Fibroblast of lung (primary cell): ENCODE data around the gene TENT5C. TPM values are rescaled to one million over a fixed set of nuclear protein-coding genes. Genes with fewer than 3 reads are reported as not detected.

Experiments
- DNase-seq, 2 donors: peaks; one replicate each; pipeline versions ENCODE4 v3.0.0 to v3.0.0-alpha.2; 2010; ENCODE audit warnings: low read depth in 2 of 2
- H2AFZ ChIP-seq: 2 replicates; pipeline ENCODE4 v1.5.1; 2012; ENCODE audit warnings: low read length, control low read depth, inconsistent platforms
- H3K27ac ChIP-seq: 2 replicates; pipeline ENCODE4 v1.5.1; 2011; ENCODE audit warnings: low read length, control low read depth; ENCODE audit not compliant: insufficient read depth
- H3K27me3 ChIP-seq: 2 replicates; pipeline ENCODE4 v1.5.1; 2011; ENCODE audit warnings: mild to moderate bottlenecking, low read length; ENCODE audit not compliant: control insufficient read depth, insufficient read depth
- H3K36me3 ChIP-seq: 2 replicates; pipeline ENCODE4 v1.5.1; 2011; ENCODE audit warnings: low read length; ENCODE audit not compliant: control insufficient read depth, insufficient read depth
- H3K4me1 ChIP-seq: 2 replicates; pipeline ENCODE4 v1.5.1; 2011; ENCODE audit warnings: low read length; ENCODE audit not compliant: control insufficient read depth, insufficient read depth; ENCODE audit errors: extremely low read depth
- H3K4me2 ChIP-seq: 2 replicates; pipeline ENCODE4 v1.5.1; 2011; ENCODE audit warnings: low read length, control low read depth; ENCODE audit not compliant: insufficient read depth; ENCODE audit errors: extremely low read depth
- H3K4me3 ChIP-seq, 4 experiments: fragments of 200-600 bp in 1 of 4; sonication (generic) in 1 of 4; replicated peaks in 1 of 4; 2 replicates each; pipeline ENCODE4 v1.5.1; 2011 to 2016; ENCODE audit warnings: low read length in 4 of 4, low read depth in 3 of 4, mild to moderate bottlenecking in 3 of 4, control low read depth in 2 of 4, inconsistent platforms in 1 of 4, mixed read lengths in 1 of 4; ENCODE audit not compliant: insufficient read depth in 1 of 4; ENCODE audit errors: control extremely low read depth in 1 of 4
- H3K79me2 ChIP-seq: 2 replicates; pipeline ENCODE4 v1.5.1; 2012; ENCODE audit warnings: mild to moderate bottlenecking, low read length, inconsistent platforms; ENCODE audit not compliant: control insufficient read depth, insufficient read depth
- H3K9ac ChIP-seq: 2 replicates; pipeline ENCODE4 v1.5.1; 2011; ENCODE audit warnings: mild to moderate bottlenecking, low read length, control low read depth; ENCODE audit not compliant: insufficient read depth
- H3K9me3 ChIP-seq: 2 replicates; pipeline ENCODE4 v1.5.1; 2012; ENCODE audit warnings: low read depth, low read length; ENCODE audit not compliant: control insufficient read depth, insufficient read depth
- H4K20me1 ChIP-seq: 2 replicates; pipeline ENCODE4 v1.5.1; 2011; ENCODE audit warnings: low read length; ENCODE audit not compliant: control insufficient read depth, insufficient read depth; ENCODE audit errors: extremely low read depth
- EZH2 ChIP-seq: IDR thresholded peaks from 2 replicates; pipeline ENCODE4 v1.5.1; 2012; ENCODE audit warnings: low read length, control low read depth, mild to moderate bottlenecking; ENCODE audit errors: missing control alignments
- polyA plus RNA-seq, 2 donors: library from polyadenylated mRNA; depleted of rRNA in 1 of 2; stranded (reverse) in 1 of 2; unstranded in 1 of 2; fragments of >200 nt; gene quantifications; 2 replicates each; pipeline ENCODE4 v1.2.1, GENCODE V29; 2011 to 2012; ENCODE audit warnings: missing spikeins in 1 of 2
- total RNA-seq: library from RNA; depleted of rRNA; stranded (reverse); fragments of >200 nt; gene quantifications from 2 replicates; pipeline ENCODE4 v1.2.1, GENCODE V29; 2014
- TF ChIP-seq, protein P1 (sequence below), 2 donors: IDR thresholded peaks in 1 of 2; conservative IDR thresholded peaks in 1 of 2; 1 replicate in 1 of 2; 2 replicates in 1 of 2; pipeline ENCODE4 v1.5.1; 2011 to 2012; ENCODE audit warnings: low read length in 2 of 2, control low read depth in 1 of 2, inconsistent platforms in 1 of 2, low read depth in 1 of 2, mild to moderate bottlenecking in 1 of 2

The TENT5C gene
- total and polyA plus RNA-seq, 2 donors (not counting 1 experiment from before 2014, with no cell fraction given): 4.2 to 8.1 TPM

DNA sequence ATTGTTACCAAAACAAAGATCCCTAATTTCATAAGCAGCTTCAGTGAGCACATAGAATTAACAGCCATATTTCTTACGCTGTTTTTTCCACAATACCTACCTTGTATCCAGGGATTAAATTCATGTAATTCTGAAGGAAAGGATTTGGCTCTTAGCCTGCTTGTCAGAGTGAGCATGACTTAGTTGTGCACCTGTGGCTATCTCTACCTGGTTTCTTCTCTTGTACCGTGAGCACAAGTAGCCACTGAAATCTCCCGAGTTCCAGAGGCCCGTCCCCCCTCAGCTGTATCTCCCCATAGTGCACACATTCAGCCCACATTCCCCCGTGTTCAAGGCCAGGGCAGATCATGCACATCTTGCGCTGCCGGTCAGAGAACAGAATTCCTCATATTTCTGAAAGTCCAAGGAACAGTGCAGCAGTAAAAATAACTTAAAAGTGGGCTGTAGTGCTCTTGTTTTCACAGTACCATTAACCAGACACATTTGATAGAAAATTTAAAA is 2.3 kb downstream of the TENT5C start:
- Histone ChIP-seq H3K4me3 (no peak overlapping the region), H3K27me3 (no peaks in the 10 kb centered on the region), H4K20me1 (no peaks in the 10 kb centered on the region), H3K9me3 (no peaks in the 10 kb centered on the region), H3K79me2 (no peaks in the 10 kb centered on the region), H3K4me1 (peaks cover 11% of the 10 kb centered on the region), H2AFZ (no peak overlapping the region), H3K4me2 (peak overlapping the region; percentile 59), H3K36me3 (no peaks in the 10 kb centered on the region), H3K27ac (no peak overlapping the region), H3K9ac (no peak overlapping the region)
- DNase-seq: no peak
- TF ChIP-seq, protein P1, sequence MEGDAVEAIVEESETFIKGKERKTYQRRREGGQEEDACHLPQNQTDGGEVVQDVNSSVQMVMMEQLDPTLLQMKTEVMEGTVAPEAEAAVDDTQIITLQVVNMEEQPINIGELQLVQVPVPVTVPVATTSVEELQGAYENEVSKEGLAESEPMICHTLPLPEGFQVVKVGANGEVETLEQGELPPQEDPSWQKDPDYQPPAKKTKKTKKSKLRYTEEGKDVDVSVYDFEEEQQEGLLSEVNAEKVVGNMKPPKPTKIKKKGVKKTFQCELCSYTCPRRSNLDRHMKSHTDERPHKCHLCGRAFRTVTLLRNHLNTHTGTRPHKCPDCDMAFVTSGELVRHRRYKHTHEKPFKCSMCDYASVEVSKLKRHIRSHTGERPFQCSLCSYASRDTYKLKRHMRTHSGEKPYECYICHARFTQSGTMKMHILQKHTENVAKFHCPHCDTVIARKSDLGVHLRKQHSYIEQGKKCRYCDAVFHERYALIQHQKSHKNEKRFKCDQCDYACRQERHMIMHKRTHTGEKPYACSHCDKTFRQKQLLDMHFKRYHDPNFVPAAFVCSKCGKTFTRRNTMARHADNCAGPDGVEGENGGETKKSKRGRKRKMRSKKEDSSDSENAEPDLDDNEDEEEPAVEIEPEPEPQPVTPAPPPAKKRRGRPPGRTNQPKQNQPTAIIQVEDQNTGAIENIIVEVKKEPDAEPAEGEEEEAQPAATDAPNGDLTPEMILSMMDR (conservative IDR thresholded peaks at IDR 0.05 in 1 of 2, IDR thresholded peaks at IDR 0.05 in 1 of 2; ENCODE audit: low read depth in 1 of 2, low read length in 2 of 2): no peak
- TF ChIP-seq EZH2: no peak

DNA sequence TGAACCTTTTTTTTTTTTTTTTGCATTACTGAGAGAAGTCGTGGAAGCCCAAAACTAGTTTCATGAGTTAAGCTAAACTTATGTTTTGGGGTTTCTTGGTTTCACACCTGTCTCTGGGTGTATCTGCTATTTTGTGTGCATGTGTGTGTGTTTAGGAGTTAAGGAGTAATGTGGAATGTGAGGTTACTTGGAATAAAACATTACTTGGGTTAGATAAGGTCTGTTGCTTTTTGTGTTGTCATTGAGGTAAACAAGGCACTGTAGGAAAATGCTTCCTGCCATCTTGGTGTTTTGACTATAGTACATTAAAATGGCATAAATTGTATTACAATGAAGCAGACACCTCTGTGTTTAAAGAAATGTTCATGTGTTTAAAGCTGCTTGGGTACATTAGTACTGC is 2.9 kb downstream of the TENT5C start:
- Histone ChIP-seq H4K20me1 (no peaks in the 10 kb centered on the region), H3K9me3 (no peaks in the 10 kb centered on the region), H2AFZ (no peak overlapping the region), H3K27me3 (no peaks in the 10 kb centered on the region), H3K36me3 (no peaks in the 10 kb centered on the region), H3K79me2 (no peaks in the 10 kb centered on the region), H3K4me1 (peaks cover 14% of the 10 kb centered on the region), H3K4me3 (no peak overlapping the region), H3K9ac (no peak overlapping the region), H3K27ac (no peak overlapping the region), H3K4me2 (no peak overlapping the region)
- no peak for TF ChIP-seq EZH2
- TF ChIP-seq, protein P1 (conservative IDR thresholded peaks at IDR 0.05 in 1 of 2, IDR thresholded peaks at IDR 0.05 in 1 of 2; ENCODE audit: low read depth in 1 of 2, low read length in 2 of 2): no peak
- DNase-seq: no peak

DNA sequence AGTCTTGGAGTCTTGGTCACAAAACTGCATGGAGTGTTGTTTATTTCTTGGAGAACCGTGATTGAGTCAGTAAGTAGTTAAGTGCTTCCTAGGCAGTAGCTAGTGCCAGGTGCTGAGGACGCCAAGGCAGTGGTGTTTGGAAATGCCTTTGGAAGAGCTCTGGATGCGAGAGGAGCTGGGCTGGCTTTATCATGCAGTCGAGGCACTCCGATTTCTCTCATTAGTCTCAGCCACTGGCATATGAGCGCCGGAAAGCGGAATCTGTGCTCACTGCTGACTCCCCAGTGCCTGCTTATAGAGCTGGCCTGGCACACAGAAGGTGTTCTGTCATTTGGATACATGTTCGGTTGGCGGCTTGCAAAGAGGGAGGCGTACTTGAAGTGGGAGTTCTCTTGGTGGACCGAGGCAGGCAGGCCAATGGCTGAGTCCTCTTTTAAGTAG is 3.6 kb downstream of the TENT5C start:
- H3K27me3 ChIP-seq: no peaks in the 10 kb centered on the region
- peaks cover 3% of the 10 kb centered on the region for H3K79me2 ChIP-seq
- peaks cover 14% of the 10 kb centered on the region for H3K4me1 ChIP-seq
- H4K20me1 ChIP-seq: no peaks in the 10 kb centered on the region
- no peaks in the 10 kb centered on the region for H3K36me3 ChIP-seq
- H2AFZ ChIP-seq: no peak overlapping the region
- H3K4me2 ChIP-seq: peak overlapping the region; percentile 66
- DNase-seq: no peak
- peak overlapping the region in 1 of 4 experiments; percentile 8 for H3K4me3 ChIP-seq
- no peak overlapping the region for H3K27ac ChIP-seq
- no peak overlapping the region for H3K9ac ChIP-seq
- TF ChIP-seq, protein P1 (conservative IDR thresholded peaks at IDR 0.05 in 1 of 2, IDR thresholded peaks at IDR 0.05 in 1 of 2; ENCODE audit: low read depth in 1 of 2, low read length in 2 of 2): no peak
- TF ChIP-seq EZH2: no peak
- no peaks in the 10 kb centered on the region for H3K9me3 ChIP-seq
